ENCODE measurements around the gene HACD2.

Gene HACD2

GRCh38 chr3:123582315-123582714 is 2.5 kb downstream of the HACD2 start:
- TF ChIP-seq CTCF (IDR thresholded peaks at IDR 0.05), result no peak

DNA sequence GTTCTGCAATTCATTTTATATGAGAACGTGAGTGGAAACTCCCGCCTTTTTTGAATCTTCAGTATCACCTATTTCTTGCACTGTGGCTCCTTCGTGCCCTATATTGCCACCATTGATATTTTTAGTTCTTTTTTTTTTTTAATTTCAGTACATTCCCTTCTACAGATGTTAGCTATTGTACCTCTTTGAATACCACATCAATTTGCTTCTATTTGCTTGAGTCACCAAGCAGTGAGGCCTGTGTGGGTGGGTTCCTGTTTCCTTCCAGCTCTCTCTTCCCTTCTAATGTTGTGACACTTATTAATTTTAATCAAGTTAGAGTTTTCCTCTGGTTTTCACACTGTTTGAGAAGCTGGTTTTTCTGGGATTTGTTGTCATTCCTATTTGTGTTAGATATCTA is 8.7 kb downstream of the HACD2 start:
- TF ChIP-seq CTCF (IDR thresholded peaks at IDR 0.05), result no peak

DNA sequence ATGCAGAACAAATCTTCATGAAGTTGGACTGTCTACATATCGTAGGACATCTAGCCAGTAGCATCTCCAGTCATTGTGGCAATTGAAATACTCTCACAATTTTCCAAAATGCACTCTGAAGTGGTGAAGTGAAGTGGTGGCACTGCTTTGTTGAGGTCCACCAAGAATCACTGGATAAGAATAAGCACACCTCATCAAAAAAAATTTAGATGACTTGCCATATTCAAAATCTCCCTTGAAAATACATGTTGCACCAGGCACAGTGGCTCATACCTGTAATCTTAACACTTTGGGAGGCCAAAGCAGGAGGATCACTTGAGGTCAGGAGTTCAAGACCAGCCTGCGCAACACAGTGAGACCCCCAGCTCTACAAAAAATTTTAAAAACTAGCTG is 12.9 kb downstream of the HACD2 start:
- TF ChIP-seq CTCF (IDR thresholded peaks at IDR 0.05), result no peak

- TF ChIP-seq CTCF (IDR thresholded peaks at IDR 0.05), result no peak
Observed at GRCh38 chr3:123571264-123571972, 13.4 kb downstream of the HACD2 start.

- TF ChIP-seq CTCF (IDR thresholded peaks at IDR 0.05), result no peak
Observed at GRCh38 chr3:123568875-123569274, 16.0 kb downstream of the HACD2 start.

GRCh38 chr3:123568034-123568433 is 16.8 kb downstream of the HACD2 start:
- TF ChIP-seq CTCF (IDR thresholded peaks at IDR 0.05), result no peak

GRCh38 chr3:123564056-123564455 is 20.8 kb downstream of the HACD2 start:
- TF ChIP-seq CTCF (IDR thresholded peaks at IDR 0.05), result no peak

DNA sequence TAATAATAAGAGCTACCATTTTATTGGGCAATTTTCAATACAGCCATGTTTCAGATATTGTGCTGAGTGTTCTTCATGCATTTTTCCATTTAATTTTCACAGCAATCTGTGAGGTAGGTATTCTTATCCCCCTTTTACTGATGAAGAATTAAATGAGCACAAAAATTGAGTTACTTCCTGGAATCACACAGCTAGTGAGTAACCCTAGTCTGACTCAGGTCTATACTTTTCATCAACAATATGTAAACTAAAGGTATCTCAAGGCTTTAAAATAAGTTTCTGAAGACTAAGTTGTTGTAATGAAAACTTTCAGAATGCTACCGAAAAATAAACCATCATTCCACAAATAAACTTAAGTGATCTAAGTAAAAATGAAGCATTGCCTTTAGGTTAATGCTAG is 22.3 kb downstream of the HACD2 start:
- TF ChIP-seq CTCF (IDR thresholded peaks at IDR 0.05), result no peak

Data from LNCAP (cell line).